Keratinocyte (primary cell): ENCODE measurements around the gene SPATS2L. TPM values are rescaled to one million over a fixed set of nuclear protein-coding genes. Genes with fewer than 3 reads are reported as not detected.

Source experiments
- DNase-seq: peaks from one replicate; pipeline ENCODE4 v3.0.0-alpha.2; 2011; ENCODE audit warnings: low read depth, missing footprints, low spot score
- FAIRE-seq: peaks from 2 replicates; lab custom pipeline; 2011; peaks lifted over from hg19 to GRCh38; lab: Jason Lieb, UNC
- H2AFZ ChIP-seq: 2 replicates; pipeline ENCODE4 v1.6.0; 2012; ENCODE audit warnings: low read length, control low read depth, inconsistent platforms; ENCODE audit not compliant: control insufficient read depth
- H3K27ac ChIP-seq: 2 replicates; pipeline ENCODE4 v1.5.1; 2011; ENCODE audit warnings: low read length; ENCODE audit not compliant: control insufficient read depth, insufficient read depth
- H3K27me3 ChIP-seq: 3 replicates; pipeline ENCODE4 v1.6.0; 2011; ENCODE audit warnings: low read length; ENCODE audit not compliant: control insufficient read depth, insufficient read depth; ENCODE audit errors: extremely low read depth
- H3K36me3 ChIP-seq, 2 experiments: 2 replicates in 1 of 2; 3 replicates in 1 of 2; pipeline ENCODE4 v1.5.1; 2011; ENCODE audit warnings: low read length in 2 of 2, mild to moderate bottlenecking in 1 of 2; ENCODE audit not compliant: control insufficient read depth in 2 of 2, insufficient read depth in 2 of 2; ENCODE audit errors: extremely low read depth in 1 of 2
- H3K4me1 ChIP-seq: 3 replicates; pipeline ENCODE4 v1.5.1; 2011; ENCODE audit warnings: low read length; ENCODE audit not compliant: control insufficient read depth, insufficient read depth; ENCODE audit errors: extremely low read depth
- H3K4me2 ChIP-seq: 3 replicates; pipeline ENCODE4 v1.6.0; 2011; ENCODE audit warnings: low read depth, low read length; ENCODE audit not compliant: control insufficient read depth, insufficient read depth; ENCODE audit errors: extremely low read depth
- H3K4me3 ChIP-seq, 3 experiments: fragments of 200-600 bp in 1 of 3; sonication (generic) in 1 of 3; 2 replicates in 2 of 3; 3 replicates in 1 of 3; pipeline ENCODE4 v1.5.1; 2011 to 2016; ENCODE audit warnings: low read length in 3 of 3, mild to moderate bottlenecking in 3 of 3, control low read depth in 2 of 3, inconsistent platforms in 1 of 3, low read depth in 1 of 3, mixed read lengths in 1 of 3, mixed run types in 1 of 3, moderate library complexity in 1 of 3; ENCODE audit not compliant: control insufficient read depth in 2 of 3, insufficient read depth in 2 of 3; ENCODE audit errors: extremely low read depth in 1 of 3
- H3K79me2 ChIP-seq: 2 replicates; pipeline ENCODE4 v1.6.0; 2012; ENCODE audit warnings: low read length; ENCODE audit not compliant: control insufficient read depth, insufficient read depth
- H3K9ac ChIP-seq: 3 replicates; pipeline ENCODE4 v1.6.0; 2011; ENCODE audit warnings: low read length; ENCODE audit not compliant: control insufficient read depth, insufficient read depth; ENCODE audit errors: extremely low read depth
- H3K9me1 ChIP-seq: 3 replicates; pipeline ENCODE4 v1.6.0; 2011; ENCODE audit warnings: low read length; ENCODE audit not compliant: control insufficient read depth, insufficient read depth; ENCODE audit errors: extremely low read depth
- H3K9me3 ChIP-seq: 2 replicates; pipeline ENCODE4 v1.5.1; 2012; ENCODE audit warnings: low read depth, low read length; ENCODE audit not compliant: control insufficient read depth
- H4K20me1 ChIP-seq: 3 replicates; pipeline ENCODE4 v1.6.0; 2011; ENCODE audit warnings: low read length; ENCODE audit not compliant: control insufficient read depth, insufficient read depth; ENCODE audit errors: extremely low read depth
- EZH2 ChIP-seq: IDR thresholded peaks from one replicate; pipeline ENCODE4 v1.6.1; 2012; ENCODE audit warnings: inconsistent platforms, mild to moderate bottlenecking, low read length, moderate library complexity
- dilution Hi-C: fragments of 300-500 bp; cut with MboI; formaldehyde crosslinking; loops from one replicate; pipeline ENCODE4 v1.7.0; 2020; ENCODE audit warnings: low sequenced_read_pairs; ENCODE audit not compliant: extremely low pct_ligation_motif_present
- polyA plus RNA-seq, 5 experiments: library from polyadenylated mRNA; depleted of rRNA in 3 of 5; stranded (reverse) in 3 of 5; stranded (forward) in 1 of 5; unstranded in 1 of 5; fragments of >200 nt; gene quantifications; 1 replicate in 1 of 5; 2 replicates in 3 of 5; 3 replicates in 1 of 5; pipeline versions ENCODE4 v1.2.1 to v1.2.3, GENCODE V29; 2011 to 2012; ENCODE audit warnings: missing spikeins in 2 of 5, low read depth in 1 of 5, low replicate concordance in 1 of 5
- TF ChIP-seq, protein P1 (sequence below), 3 experiments: IDR thresholded peaks in 1 of 3; conservative IDR thresholded peaks in 1 of 3; optimal IDR thresholded peaks in 1 of 3; 2 replicates in 2 of 3; 3 replicates in 1 of 3; pipeline versions ENCODE3 to v1.5.1; 2011; ENCODE audit warnings: low read length in 3 of 3, mild to moderate bottlenecking in 3 of 3, moderate library complexity in 2 of 3, control low read depth in 1 of 3, inconsistent platforms in 1 of 3; ENCODE audit not compliant: insufficient read depth in 2 of 3; ENCODE audit errors: extremely low read depth in 1 of 3

Gene SPATS2L
- polyA plus RNA-seq, 1 donor (not counting 4 experiments of a cell fraction or from before 2014, with no cell fraction given), result 95.3 TPM

DNA sequence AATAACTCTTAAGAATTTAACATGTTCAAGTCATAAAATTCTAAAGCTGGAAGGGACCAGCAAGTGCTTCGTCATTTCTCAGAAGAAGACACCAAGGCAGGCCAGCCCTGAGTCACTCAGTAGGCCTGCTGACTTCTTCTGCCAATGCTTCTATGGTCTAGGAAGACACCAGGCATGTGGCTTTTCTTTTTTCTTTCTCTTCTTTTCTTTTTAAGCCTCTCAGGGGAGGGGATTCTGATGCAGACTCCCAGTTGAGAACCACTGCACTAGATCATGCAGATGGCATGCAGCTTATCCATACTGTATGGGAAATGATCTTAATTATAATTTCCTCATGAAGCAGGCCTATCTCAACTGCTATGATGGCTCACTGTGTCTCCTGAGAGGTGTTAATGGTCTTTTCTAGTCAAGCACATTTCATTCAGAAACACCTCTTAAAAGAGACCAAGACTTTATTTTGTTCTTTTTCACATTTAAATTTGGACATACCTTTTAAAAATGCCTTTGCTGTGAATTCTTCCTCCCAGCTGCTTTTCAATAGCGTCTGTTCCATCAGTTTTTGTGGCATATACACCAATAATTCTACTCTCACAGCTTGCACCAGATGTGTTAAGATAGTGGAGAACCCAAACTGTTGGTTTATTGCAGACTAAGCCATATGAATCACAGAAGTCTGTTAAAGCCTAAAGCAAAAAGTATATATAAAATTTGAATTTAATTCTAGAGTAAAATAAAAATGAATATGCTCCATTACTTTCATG is 192.1 kb downstream of the SPATS2L start:
- no peak for TF ChIP-seq EZH2
- TF ChIP-seq, protein P1, sequence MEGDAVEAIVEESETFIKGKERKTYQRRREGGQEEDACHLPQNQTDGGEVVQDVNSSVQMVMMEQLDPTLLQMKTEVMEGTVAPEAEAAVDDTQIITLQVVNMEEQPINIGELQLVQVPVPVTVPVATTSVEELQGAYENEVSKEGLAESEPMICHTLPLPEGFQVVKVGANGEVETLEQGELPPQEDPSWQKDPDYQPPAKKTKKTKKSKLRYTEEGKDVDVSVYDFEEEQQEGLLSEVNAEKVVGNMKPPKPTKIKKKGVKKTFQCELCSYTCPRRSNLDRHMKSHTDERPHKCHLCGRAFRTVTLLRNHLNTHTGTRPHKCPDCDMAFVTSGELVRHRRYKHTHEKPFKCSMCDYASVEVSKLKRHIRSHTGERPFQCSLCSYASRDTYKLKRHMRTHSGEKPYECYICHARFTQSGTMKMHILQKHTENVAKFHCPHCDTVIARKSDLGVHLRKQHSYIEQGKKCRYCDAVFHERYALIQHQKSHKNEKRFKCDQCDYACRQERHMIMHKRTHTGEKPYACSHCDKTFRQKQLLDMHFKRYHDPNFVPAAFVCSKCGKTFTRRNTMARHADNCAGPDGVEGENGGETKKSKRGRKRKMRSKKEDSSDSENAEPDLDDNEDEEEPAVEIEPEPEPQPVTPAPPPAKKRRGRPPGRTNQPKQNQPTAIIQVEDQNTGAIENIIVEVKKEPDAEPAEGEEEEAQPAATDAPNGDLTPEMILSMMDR (optimal IDR thresholded peaks at IDR 0.05 in 1 of 3, IDR thresholded peaks at IDR 0.05 in 1 of 3, conservative IDR thresholded peaks at IDR 0.05 in 1 of 3; ENCODE audit: extremely low read depth in 1 of 3, insufficient read depth in 2 of 3, low read length in 3 of 3), result no peak
- no peaks in the 10 kb centered on the region for H4K20me1 ChIP-seq
- peaks cover 5 to 7% of the 10 kb centered on the region in 2 experiments for H3K36me3 ChIP-seq
- DNase-seq (no peak), FAIRE-seq (no peak)
- no peak overlapping the region for H3K27ac ChIP-seq
- H3K79me2 ChIP-seq, result no peaks in the 10 kb centered on the region
- no peak overlapping the region for H3K4me2 ChIP-seq
- H3K9ac ChIP-seq, result no peak overlapping the region
- H3K27me3 ChIP-seq, result no peaks in the 10 kb centered on the region
- no peaks in the 10 kb centered on the region for H3K4me1 ChIP-seq
- H2AFZ ChIP-seq, result no peak overlapping the region
- no peaks in the 10 kb centered on the region for H3K9me3 ChIP-seq
- dilution Hi-C loops, result no loop called here
- H3K4me3 ChIP-seq, result no peak overlapping the region
- no peaks in the 10 kb centered on the region for H3K9me1 ChIP-seq

DNA sequence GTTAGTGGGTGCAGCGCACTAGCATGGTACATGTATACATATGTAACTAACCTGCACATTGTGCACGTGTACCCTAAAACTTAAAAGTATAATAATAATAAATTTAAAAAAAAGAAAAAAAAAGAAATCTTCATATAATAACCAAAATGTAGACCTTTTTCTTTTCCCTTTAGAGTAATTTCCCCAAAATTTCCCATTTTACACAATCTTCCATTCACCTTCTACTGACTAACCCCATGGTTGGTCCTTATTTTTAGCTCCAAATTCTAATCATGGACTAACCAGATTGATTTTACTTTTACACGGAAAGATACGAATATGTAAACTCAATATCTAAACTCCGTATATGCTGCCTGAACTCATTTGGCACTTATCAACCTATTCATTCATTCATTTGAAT is 195.7 kb downstream of the SPATS2L start:
- H4K20me1 ChIP-seq, result no peaks in the 10 kb centered on the region
- H2AFZ ChIP-seq, result no peak overlapping the region
- H3K36me3 ChIP-seq, result peaks cover 6 to 7% of the 10 kb centered on the region in 2 experiments
- no peak for TF ChIP-seq EZH2
- TF ChIP-seq, protein P1 (optimal IDR thresholded peaks at IDR 0.05 in 1 of 3, IDR thresholded peaks at IDR 0.05 in 1 of 3, conservative IDR thresholded peaks at IDR 0.05 in 1 of 3; ENCODE audit: extremely low read depth in 1 of 3, insufficient read depth in 2 of 3, low read length in 3 of 3), result no peak
- H3K4me2 ChIP-seq, result no peak overlapping the region
- no peak overlapping the region for H3K4me3 ChIP-seq
- H3K9me3 ChIP-seq, result no peaks in the 10 kb centered on the region
- no peak overlapping the region for H3K9ac ChIP-seq
- H3K4me1 ChIP-seq, result no peaks in the 10 kb centered on the region
- FAIRE-seq (no peak), DNase-seq (no peak)
- H3K79me2 ChIP-seq, result no peaks in the 10 kb centered on the region
- dilution Hi-C loops, result no loop called here
- H3K9me1 ChIP-seq, result no peaks in the 10 kb centered on the region
- no peaks in the 10 kb centered on the region for H3K27me3 ChIP-seq
- H3K27ac ChIP-seq, result no peak overlapping the region
